Measurements from ENCODE around the gene KCNQ2. TPM values are rescaled to one million over a fixed set of nuclear protein-coding genes. Genes with fewer than 3 reads are reported as not detected.

KCNQ2 gene
- total RNA-seq, 1 donor from 2014 or later: not detected

DNA sequence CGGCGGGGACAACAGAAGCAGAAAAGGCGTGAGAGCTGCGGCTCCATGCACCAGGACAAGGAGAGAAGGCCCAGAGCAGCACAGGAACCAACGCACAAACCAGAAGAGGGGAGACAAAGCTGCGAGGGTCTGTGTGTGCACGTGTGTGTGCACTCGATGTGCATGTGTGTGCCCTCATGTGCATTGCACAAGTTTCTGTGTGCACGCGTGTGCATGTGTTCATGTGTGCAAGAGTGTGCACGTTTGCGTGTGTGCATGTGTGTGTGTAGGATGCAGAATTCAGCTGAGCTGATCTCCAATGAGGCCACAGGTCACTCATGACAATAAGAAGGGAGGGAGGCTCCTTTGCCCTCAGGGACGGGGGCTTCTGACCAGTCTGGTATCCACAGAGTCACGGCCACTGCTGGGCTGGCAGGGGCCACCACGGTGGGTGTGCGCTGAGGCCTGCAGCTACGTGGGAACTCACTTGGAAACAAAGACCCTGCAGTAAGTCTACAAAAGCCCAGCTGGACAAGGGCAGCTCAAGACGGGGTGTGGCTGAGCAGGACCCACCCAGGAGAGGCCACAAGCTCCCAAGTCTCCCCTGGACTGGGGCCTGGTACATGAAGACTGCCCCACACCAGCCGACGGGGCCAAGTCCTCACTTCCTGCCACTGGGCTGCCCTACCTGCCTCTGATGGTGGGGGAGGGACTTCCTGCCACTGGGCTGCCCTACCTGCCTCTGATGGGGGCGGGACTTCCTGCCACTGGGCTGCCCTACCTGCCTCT lies 63.2 kb downstream of the KCNQ2 start:
- ATAC-seq (no peak), DNase-seq (no peak)
- intact Hi-C loops (cut with DNase I): no loop called here

DNA sequence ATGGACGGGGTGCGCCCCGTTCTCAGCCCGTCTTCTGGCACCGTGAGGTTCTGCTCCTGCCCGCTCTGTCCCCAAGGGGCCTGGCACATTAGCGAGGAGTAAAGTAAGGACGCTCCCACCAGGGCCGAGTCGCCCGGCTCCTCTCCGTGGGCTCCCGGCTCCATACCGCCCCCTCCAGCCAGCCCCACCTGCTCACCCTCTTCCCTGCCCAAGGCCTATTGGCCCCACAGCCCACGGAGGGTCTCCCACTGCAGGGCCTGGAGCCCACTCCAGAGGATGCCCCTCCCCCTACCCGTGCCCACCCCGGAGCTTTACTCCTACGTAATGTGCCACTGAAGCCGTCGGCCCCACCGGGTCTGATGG lies 63.8 kb downstream of the KCNQ2 start:
- no peaks in the 10 kb centered on the region for H3K9me3 ChIP-seq
- no peaks in the 10 kb centered on the region for H3K4me1 ChIP-seq
- intact Hi-C loops (cut with DNase I): no loop called here
- H3K4me3 ChIP-seq: no peak overlapping the region
- TF ChIP-seq, protein P1, sequence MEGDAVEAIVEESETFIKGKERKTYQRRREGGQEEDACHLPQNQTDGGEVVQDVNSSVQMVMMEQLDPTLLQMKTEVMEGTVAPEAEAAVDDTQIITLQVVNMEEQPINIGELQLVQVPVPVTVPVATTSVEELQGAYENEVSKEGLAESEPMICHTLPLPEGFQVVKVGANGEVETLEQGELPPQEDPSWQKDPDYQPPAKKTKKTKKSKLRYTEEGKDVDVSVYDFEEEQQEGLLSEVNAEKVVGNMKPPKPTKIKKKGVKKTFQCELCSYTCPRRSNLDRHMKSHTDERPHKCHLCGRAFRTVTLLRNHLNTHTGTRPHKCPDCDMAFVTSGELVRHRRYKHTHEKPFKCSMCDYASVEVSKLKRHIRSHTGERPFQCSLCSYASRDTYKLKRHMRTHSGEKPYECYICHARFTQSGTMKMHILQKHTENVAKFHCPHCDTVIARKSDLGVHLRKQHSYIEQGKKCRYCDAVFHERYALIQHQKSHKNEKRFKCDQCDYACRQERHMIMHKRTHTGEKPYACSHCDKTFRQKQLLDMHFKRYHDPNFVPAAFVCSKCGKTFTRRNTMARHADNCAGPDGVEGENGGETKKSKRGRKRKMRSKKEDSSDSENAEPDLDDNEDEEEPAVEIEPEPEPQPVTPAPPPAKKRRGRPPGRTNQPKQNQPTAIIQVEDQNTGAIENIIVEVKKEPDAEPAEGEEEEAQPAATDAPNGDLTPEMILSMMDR (IDR thresholded peaks at IDR 0.05): no peak
- ATAC-seq (no peak), DNase-seq (no peak)
- no peak overlapping the region for H3K27ac ChIP-seq
- H3K36me3 ChIP-seq: no peaks in the 10 kb centered on the region
- H3K27me3 ChIP-seq (ENCODE audit: low read depth): peaks cover 22% of the 10 kb centered on the region

More for the DNA sequence above, 63.2 kb downstream of the KCNQ2 start:
- Histone ChIP-seq H3K4me1 (no peaks in the 10 kb centered on the region), H3K27me3 (ENCODE audit: low read depth) (peaks cover 26% of the 10 kb centered on the region), H3K4me3 (no peak overlapping the region), H3K9me3 (no peaks in the 10 kb centered on the region), H3K36me3 (no peaks in the 10 kb centered on the region), H3K27ac (no peak overlapping the region)
- TF ChIP-seq, protein P1 (IDR thresholded peaks at IDR 0.05): no peak

- Histone ChIP-seq H3K4me3 (no peak overlapping the region), H3K27ac (no peak overlapping the region), H3K36me3 (no peaks in the 10 kb centered on the region), H3K27me3 (ENCODE audit: low read depth) (peaks cover 19% of the 10 kb centered on the region), H3K4me1 (no peaks in the 10 kb centered on the region), H3K9me3 (no peaks in the 10 kb centered on the region)
- TF ChIP-seq, protein P1 (IDR thresholded peaks at IDR 0.05): no peak
- intact Hi-C loops (cut with DNase I): no loop called here
- ATAC-seq: no peak
- DNase-seq: no peak
Observed at GRCh38 chr20:63407928-63408683, 64.3 kb downstream of the KCNQ2 start.

GRCh38 chr20:63406617-63407245 lies 65.7 kb downstream of the KCNQ2 start:
- TF ChIP-seq, protein P1 (IDR thresholded peaks at IDR 0.05): no peak
- H3K4me3 ChIP-seq: no peak overlapping the region
- H3K27me3 ChIP-seq (ENCODE audit: low read depth): peaks cover 13% of the 10 kb centered on the region
- H3K27ac ChIP-seq: no peak overlapping the region
- no peak for DNase-seq
- H3K4me1 ChIP-seq: no peaks in the 10 kb centered on the region
- no peaks in the 10 kb centered on the region for H3K36me3 ChIP-seq
- H3K9me3 ChIP-seq: no peaks in the 10 kb centered on the region
- intact Hi-C loops (cut with DNase I): no loop called here
- ATAC-seq: no peak

DNA sequence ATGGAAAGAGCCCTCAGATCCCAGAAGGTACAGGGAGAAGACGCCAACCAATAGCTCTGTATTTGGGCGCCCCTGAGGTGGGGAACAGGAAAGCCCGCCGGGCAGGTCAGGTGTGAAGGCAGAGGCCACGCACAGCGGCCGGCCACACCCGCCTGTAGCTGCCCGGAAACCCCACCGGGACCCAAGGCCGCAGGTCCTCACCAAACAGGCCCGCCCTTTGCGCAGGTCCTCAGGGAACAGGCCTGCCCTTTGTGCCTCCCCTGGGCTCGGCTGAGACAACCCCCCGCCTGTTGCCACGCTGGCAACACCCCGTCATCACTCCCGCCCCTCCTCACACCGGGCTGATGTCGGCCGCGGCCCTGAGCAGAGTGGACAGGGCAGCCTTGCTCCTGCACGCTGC lies 66.4 kb downstream of the KCNQ2 start:
- Histone ChIP-seq H3K9me3 (no peaks in the 10 kb centered on the region), H3K27ac (no peak overlapping the region), H3K36me3 (no peaks in the 10 kb centered on the region), H3K4me1 (no peaks in the 10 kb centered on the region), H3K27me3 (ENCODE audit: low read depth) (peaks cover 7% of the 10 kb centered on the region), H3K4me3 (no peak overlapping the region)
- ATAC-seq: no peak
- intact Hi-C loops (cut with DNase I): no loop called here
- no peak for DNase-seq
- TF ChIP-seq, protein P1 (IDR thresholded peaks at IDR 0.05): no peak

All from lower lobe of right lung (tissue), 2 donors.